Brain microvascular endothelial cell (primary cell): ENCODE data around the gene TRMT44.
A peak's percentile ranks its signal among the peaks of the same experiment; 100 is the strongest.

Experiments
- DNase-seq: peaks from one replicate; pipeline ENCODE4 v3.0.0-alpha.2; 2020
- H3K27ac ChIP-seq: fragments of 250-450 bp; sonication (Bioruptor Pico); 2 replicates; pipeline ENCODE4 v1.5.1; 2020; ENCODE audit warnings: mild to moderate bottlenecking, moderate library complexity
- H3K27me3 ChIP-seq: fragments of 250-450 bp; sonication (Bioruptor Pico); replicated peaks from 2 replicates; pipeline ENCODE4 v1.5.1; 2020; ENCODE audit warnings: mild to moderate bottlenecking
- H3K36me3 ChIP-seq: fragments of 250-450 bp; sonication (Bioruptor Pico); replicated peaks from 2 replicates; pipeline ENCODE4 v1.5.1; 2020; ENCODE audit warnings: mild to moderate bottlenecking
- H3K4me3 ChIP-seq: 2 replicates; pipeline ENCODE4 v1.5.1; 2011; ENCODE audit warnings: low read depth, mild to moderate bottlenecking, control low read depth, low read length, moderate library complexity
- in situ Hi-C: cut with HindIII; loops from 2 replicates; pipeline ENCODE4 v1.10.0; 2017; ENCODE audit warnings: low sequenced_read_pairs, low pct_ligation_motif_present
- TF ChIP-seq, protein P1 (sequence below): IDR thresholded peaks from 2 replicates; pipeline ENCODE4 v1.5.1; 2011; ENCODE audit warnings: low read depth, mild to moderate bottlenecking, moderate library complexity, low read length, control low read depth, inconsistent platforms; ENCODE audit errors: missing control alignments

The TRMT44 gene

DNA sequence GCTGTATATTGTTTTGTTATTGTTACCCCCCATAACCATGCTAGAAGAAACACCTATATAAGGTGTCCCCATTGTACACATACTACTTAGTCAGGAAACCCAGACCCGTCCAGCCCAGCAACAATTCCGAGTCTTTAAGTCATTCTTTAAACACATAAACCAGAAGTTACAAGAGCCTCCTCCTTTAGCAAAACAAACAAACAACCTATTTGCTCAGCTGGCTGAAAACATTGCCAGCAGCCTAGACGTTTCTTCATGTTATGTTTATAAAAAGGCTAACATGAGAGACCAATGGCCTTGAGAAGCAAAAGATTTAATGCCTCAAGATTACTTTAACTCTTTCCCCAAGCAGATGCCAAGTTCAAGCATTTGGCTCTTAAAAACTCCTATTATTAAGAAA, 1.4 kb upstream of the TRMT44 start:
- H3K36me3 ChIP-seq: no peaks in the 10 kb centered on the region
- in situ Hi-C loops: no loop called here
- TF ChIP-seq, protein P1, sequence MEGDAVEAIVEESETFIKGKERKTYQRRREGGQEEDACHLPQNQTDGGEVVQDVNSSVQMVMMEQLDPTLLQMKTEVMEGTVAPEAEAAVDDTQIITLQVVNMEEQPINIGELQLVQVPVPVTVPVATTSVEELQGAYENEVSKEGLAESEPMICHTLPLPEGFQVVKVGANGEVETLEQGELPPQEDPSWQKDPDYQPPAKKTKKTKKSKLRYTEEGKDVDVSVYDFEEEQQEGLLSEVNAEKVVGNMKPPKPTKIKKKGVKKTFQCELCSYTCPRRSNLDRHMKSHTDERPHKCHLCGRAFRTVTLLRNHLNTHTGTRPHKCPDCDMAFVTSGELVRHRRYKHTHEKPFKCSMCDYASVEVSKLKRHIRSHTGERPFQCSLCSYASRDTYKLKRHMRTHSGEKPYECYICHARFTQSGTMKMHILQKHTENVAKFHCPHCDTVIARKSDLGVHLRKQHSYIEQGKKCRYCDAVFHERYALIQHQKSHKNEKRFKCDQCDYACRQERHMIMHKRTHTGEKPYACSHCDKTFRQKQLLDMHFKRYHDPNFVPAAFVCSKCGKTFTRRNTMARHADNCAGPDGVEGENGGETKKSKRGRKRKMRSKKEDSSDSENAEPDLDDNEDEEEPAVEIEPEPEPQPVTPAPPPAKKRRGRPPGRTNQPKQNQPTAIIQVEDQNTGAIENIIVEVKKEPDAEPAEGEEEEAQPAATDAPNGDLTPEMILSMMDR: no peak
- H3K27me3 ChIP-seq: no peaks in the 10 kb centered on the region
- no peak for DNase-seq
- H3K27ac ChIP-seq: no peak overlapping the region
- H3K4me3 ChIP-seq: no peak overlapping the region

DNA sequence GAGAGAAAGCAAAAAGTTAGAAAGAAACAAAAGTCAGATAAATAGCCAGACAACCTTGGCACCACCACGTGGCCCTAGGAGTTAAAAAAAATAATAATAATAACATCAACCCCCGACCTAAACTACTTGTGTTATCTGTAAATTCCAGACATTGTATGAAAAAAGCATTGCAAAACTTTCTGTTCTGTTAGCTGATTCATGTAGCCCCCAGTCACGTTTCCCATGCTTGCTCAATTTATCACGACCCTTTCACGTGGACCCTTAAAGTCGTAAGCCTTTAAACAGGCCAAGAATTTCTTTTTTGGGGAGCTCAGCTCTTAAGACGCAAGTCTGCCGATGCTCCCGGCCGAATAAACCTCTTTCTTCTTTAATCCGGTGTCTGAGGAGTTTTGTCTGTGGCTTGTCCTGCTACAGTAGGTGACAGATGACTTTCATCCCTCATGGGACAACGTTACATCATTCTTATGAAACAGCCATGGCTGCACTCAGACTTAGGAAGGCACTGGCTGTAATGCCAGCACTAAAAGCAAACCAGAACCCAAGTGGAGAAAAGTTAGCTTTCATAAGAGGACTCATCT, 574 bp upstream of the TRMT44 start:
- Histone ChIP-seq H3K4me3 (peak overlapping the region; percentile 87), H3K36me3 (no peaks in the 10 kb centered on the region), H3K27me3 (no peaks in the 10 kb centered on the region), H3K27ac (peak overlapping the region; percentile 95)
- no peak for DNase-seq
- in situ Hi-C loops: no loop called here
- TF ChIP-seq, protein P1: no peak

DNA sequence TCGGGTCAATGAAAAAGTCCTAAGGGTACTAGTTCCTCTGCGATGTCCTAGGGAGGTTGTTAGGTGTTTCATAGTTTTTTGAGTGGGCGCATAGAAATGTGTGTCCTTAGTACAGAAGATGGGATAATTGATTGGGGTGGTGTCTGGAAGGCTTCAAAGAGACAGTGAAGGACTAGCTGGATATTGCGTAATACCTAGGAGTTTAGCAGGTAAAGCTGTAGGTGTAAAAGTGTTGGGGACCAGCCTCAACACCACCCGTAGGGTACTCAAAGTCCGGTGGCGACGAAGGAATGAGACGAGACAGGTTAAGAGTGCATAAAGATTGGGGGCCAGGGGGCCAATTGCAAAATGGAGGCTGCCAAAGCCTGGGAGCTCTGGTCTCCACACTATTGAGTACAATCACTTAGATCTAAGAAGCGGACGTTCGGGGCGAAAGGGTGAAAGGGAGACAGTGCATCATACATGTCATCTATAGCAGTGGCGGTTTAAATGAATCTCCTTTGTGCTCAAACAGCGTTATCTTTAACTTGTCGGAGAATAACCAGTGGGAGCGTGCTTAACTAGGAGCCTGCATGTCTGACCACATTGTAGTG, 1.0 kb downstream of the TRMT44 start:
- TF ChIP-seq, protein P1: no peak
- no peak for DNase-seq
- H3K4me3 ChIP-seq: peak overlapping the region; percentile 87
- H3K27me3 ChIP-seq: no peaks in the 10 kb centered on the region
- H3K27ac ChIP-seq: no peak overlapping the region
- in situ Hi-C loops: no loop called here
- H3K36me3 ChIP-seq: peaks cover 2% of the 10 kb centered on the region

- Histone ChIP-seq H3K4me3 (no peak overlapping the region), H3K36me3 (peaks cover 2% of the 10 kb centered on the region), H3K27ac (no peak overlapping the region), H3K27me3 (no peaks in the 10 kb centered on the region)
- DNase-seq: no peak
- TF ChIP-seq, protein P1: no peak
- in situ Hi-C loops: no loop called here
These were observed 2.2 kb downstream of the TRMT44 start for GRCh38 chr4:8442596-8443358.

GRCh38 chr4:8443801-8444200, 3.2 kb downstream of the TRMT44 start:
- in situ Hi-C loops: no loop called here
- Histone ChIP-seq H3K27ac (no peak overlapping the region), H3K4me3 (no peak overlapping the region), H3K27me3 (no peaks in the 10 kb centered on the region), H3K36me3 (peaks cover 2% of the 10 kb centered on the region)
- DNase-seq: no peak
- TF ChIP-seq, protein P1: no peak
